H1 (cell line): ENCODE data around the gene FHIT. TPM values are rescaled to one million over a fixed set of nuclear protein-coding genes. Genes with fewer than 3 reads are reported as not detected.

Experiments
- CTCF ChIA-PET: fragments of 300-600 bp; sonication (Branson Sonifier 250); formaldehyde crosslinking; loops from one replicate; lab custom pipeline; 2021; ENCODE audit not compliant: partially characterized antibody; lab: Charles Lee
- POLR2A ChIA-PET: fragments of 300-600 bp; sonication (Branson Sonifier 250); formaldehyde crosslinking; loops from one replicate; lab custom pipeline; 2021; ENCODE audit warnings: inconsistent platforms; ENCODE audit not compliant: partially characterized antibody; lab: Charles Lee
- DNase-seq, 2 experiments: peaks; one replicate each; pipeline versions ENCODE4 v3.0.0 to v3.0.0-alpha.2; 2010 to 2022; ENCODE audit warnings: low spot score in 2 of 2, low read depth in 1 of 2, mixed read lengths in 1 of 2
- FAIRE-seq: peaks from 2 replicates; lab custom pipeline; 2011; peaks lifted over from hg19 to GRCh38; lab: Jason Lieb, UNC
- H2AFZ ChIP-seq: 2 replicates; pipeline ENCODE4 v1.8.1; 2012; ENCODE audit warnings: low read length, inconsistent platforms
- H2AK5ac ChIP-seq: 2 replicates; pipeline ENCODE4 v1.6.1; 2013; ENCODE audit warnings: low read depth, low read length
- H2BK120ac ChIP-seq: replicated peaks from 2 replicates; pipeline ENCODE3; 2013; ENCODE audit warnings: low read depth, low read length, inconsistent platforms
- H2BK12ac ChIP-seq: 2 replicates; pipeline ENCODE4 v1.6.1; 2013; ENCODE audit warnings: low read depth, low read length
- H2BK15ac ChIP-seq: 2 replicates; pipeline ENCODE4 v1.6.1; 2013; ENCODE audit warnings: low read length
- H2BK20ac ChIP-seq: 2 replicates; pipeline ENCODE4 v1.6.1; 2013; ENCODE audit warnings: low read length
- H2BK5ac ChIP-seq: 2 replicates; pipeline ENCODE4 v1.6.1; 2013; ENCODE audit warnings: low read depth, low read length
- H3K14ac ChIP-seq: 2 replicates; pipeline ENCODE4 v1.6.1; 2013; ENCODE audit warnings: inconsistent platforms; ENCODE audit not compliant: insufficient read length
- H3K18ac ChIP-seq: 2 replicates; pipeline ENCODE4 v1.6.1; 2013; ENCODE audit warnings: low read length; ENCODE audit errors: extremely low read depth
- H3K23ac ChIP-seq: 2 replicates; pipeline ENCODE4 v1.6.1; 2013; ENCODE audit warnings: inconsistent platforms; ENCODE audit not compliant: insufficient read length
- H3K23me2 ChIP-seq: 2 replicates; pipeline ENCODE4 v1.6.1; 2013; ENCODE audit warnings: low read depth, low read length
- H3K27ac ChIP-seq: 2 replicates; pipeline ENCODE4 v1.6.1; 2011; ENCODE audit warnings: low read depth, low read length, inconsistent platforms
- H3K27me3 ChIP-seq, 4 experiments: replicated peaks in 1 of 4; 1 replicate in 1 of 4; 2 replicates in 3 of 4; pipeline versions ENCODE4 v1.6.1 to v1.8.1; 2011 to 2013; ENCODE audit warnings: low read length in 3 of 4, mild to moderate bottlenecking in 3 of 4, inconsistent platforms in 2 of 4, mixed read lengths in 2 of 4, moderate library complexity in 1 of 4; ENCODE audit not compliant: control insufficient read depth in 3 of 4, insufficient read depth in 3 of 4; ENCODE audit errors: extremely low read depth in 1 of 4
- H3K36me3 ChIP-seq, 4 experiments: 2 replicates each; pipeline versions ENCODE4 v1.6.1 to v1.8.1; 2011 to 2013; ENCODE audit warnings: mild to moderate bottlenecking in 4 of 4, low read length in 3 of 4, moderate library complexity in 2 of 4, control low read depth in 1 of 4, inconsistent platforms in 1 of 4; ENCODE audit not compliant: insufficient read depth in 4 of 4, control insufficient read depth in 2 of 4
- H3K4ac ChIP-seq: replicated peaks from 2 replicates; pipeline ENCODE3; 2013; ENCODE audit warnings: low read length, low read depth, mixed read lengths, inconsistent platforms; ENCODE audit not compliant: insufficient read length
- H3K4me1 ChIP-seq, 4 experiments: replicated peaks in 1 of 4; 1 replicate in 1 of 4; 2 replicates in 3 of 4; pipeline versions ENCODE4 v1.6.1 to v1.8.1; 2011 to 2013; ENCODE audit warnings: low read length in 3 of 4, inconsistent platforms in 2 of 4, mixed read lengths in 1 of 4; ENCODE audit not compliant: insufficient read depth in 4 of 4, control insufficient read depth in 3 of 4
- H3K4me2 ChIP-seq, 2 experiments: 2 replicates each; pipeline versions ENCODE4 v1.6.1 to v1.8.1; 2011 to 2013; ENCODE audit warnings: low read depth in 2 of 2, low read length in 2 of 2, control low read depth in 1 of 2, inconsistent platforms in 1 of 2, mild to moderate bottlenecking in 1 of 2; ENCODE audit not compliant: insufficient read depth in 1 of 2
- H3K4me3 ChIP-seq, 4 experiments: fragments of 200-600, 300-600 bp in 1 of 4; sonication (generic), shearing (Covaris generic), sonication (Bioruptor Twin) in 1 of 4; 2 replicates each; pipeline versions ENCODE4 v1.5.1 to v1.8.1; 2011 to 2016; ENCODE audit warnings: low read length in 4 of 4, low read depth in 3 of 4, control low read depth in 2 of 4, inconsistent platforms in 2 of 4, mild to moderate bottlenecking in 2 of 4, mixed read lengths in 1 of 4, moderate library complexity in 1 of 4; ENCODE audit not compliant: insufficient read depth in 2 of 4; ENCODE audit errors: extremely low read depth in 1 of 4
- H3K56ac ChIP-seq: replicated peaks from 2 replicates; pipeline ENCODE3; 2013; ENCODE audit warnings: low read depth, mild to moderate bottlenecking, mixed read lengths, low read length, inconsistent platforms; ENCODE audit not compliant: insufficient read length
- H3K79me1 ChIP-seq: 2 replicates; pipeline ENCODE4 v1.6.1; 2013; ENCODE audit warnings: low read depth, low read length, control low read depth
- H3K79me2 ChIP-seq, 2 experiments: 2 replicates each; pipeline versions ENCODE4 v1.6.1 to v1.8.1; 2012 to 2013; ENCODE audit warnings: low read length in 2 of 2, mild to moderate bottlenecking in 2 of 2, inconsistent platforms in 1 of 2; ENCODE audit not compliant: insufficient read depth in 2 of 2, control insufficient read depth in 1 of 2
- H3K9ac ChIP-seq, 4 experiments: replicated peaks in 1 of 4; 1 replicate in 1 of 4; 2 replicates in 3 of 4; pipeline versions ENCODE4 v1.6.1 to v1.8.1; 2011 to 2013; ENCODE audit warnings: low read depth in 3 of 4, low read length in 3 of 4, control low read depth in 2 of 4, mild to moderate bottlenecking in 2 of 4, moderate library complexity in 2 of 4, inconsistent platforms in 1 of 4; ENCODE audit errors: extremely low read depth in 1 of 4
- H3K9me3 ChIP-seq, 2 experiments: 2 replicates each; pipeline versions ENCODE4 v1.6.1 to v1.8.1; 2012 to 2013; ENCODE audit warnings: mild to moderate bottlenecking in 2 of 2, moderate library complexity in 2 of 2, control low read depth in 1 of 2, inconsistent platforms in 1 of 2, low read depth in 1 of 2, low read length in 1 of 2, mixed read lengths in 1 of 2; ENCODE audit not compliant: insufficient read depth in 2 of 2
- H4K20me1 ChIP-seq, 2 experiments: replicated peaks in 1 of 2; 2 replicates each; pipeline versions ENCODE3 to v1.8.1; 2011 to 2013; ENCODE audit warnings: inconsistent platforms in 2 of 2, low read length in 2 of 2, mild to moderate bottlenecking in 1 of 2; ENCODE audit not compliant: insufficient read depth in 2 of 2, control insufficient read depth in 1 of 2
- H4K5ac ChIP-seq: 2 replicates; pipeline ENCODE4 v1.6.1; 2013; ENCODE audit warnings: low read length, low read depth, mixed read lengths, inconsistent platforms; ENCODE audit not compliant: insufficient read length
- H4K8ac ChIP-seq: 2 replicates; pipeline ENCODE4 v1.8.0; 2013; ENCODE audit warnings: mild to moderate bottlenecking, moderate library complexity, low read length, inconsistent platforms; ENCODE audit not compliant: insufficient read depth; ENCODE audit errors: extremely low read depth
- H4K91ac ChIP-seq: replicated peaks from 2 replicates; pipeline ENCODE3; 2013; ENCODE audit warnings: low read length, mixed read lengths, inconsistent platforms; ENCODE audit not compliant: insufficient read length
- CHD1 ChIP-seq: IDR thresholded peaks from 2 replicates; pipeline ENCODE4 v1.6.1; 2012; ENCODE audit warnings: low read depth, low read length, improper control_type of control experiment
- CHD2 ChIP-seq: IDR thresholded peaks from 2 replicates; pipeline ENCODE4 v1.6.1; 2012; ENCODE audit warnings: low read length, improper control_type of control experiment
- WGBS, 2 experiments: shearing (Covaris generic) in 1 of 2; methylation state at CpG; one replicate each; pipeline versions ENCODE4 v1.1.6 to v1.1.7; 2013 to 2015; ENCODE audit warnings: low lambda C conversion rate in 2 of 2, mixed read lengths in 2 of 2, inconsistent platforms in 1 of 2, low coverage in 1 of 2, missing lambda C conversion rate in 1 of 2; ENCODE audit not compliant: insufficient replicate concordance in 2 of 2, insufficient coverage in 1 of 2, insufficient read length in 1 of 2; ENCODE audit errors: extremely low coverage in 1 of 2, missing lambda C conversion rate in 1 of 2; 5-methylcytosine and 5-hydroxymethylcytosine counted together
- polyA plus RNA-seq, 7 experiments: library from polyadenylated mRNA; depleted of rRNA in 3 of 7; stranded (reverse) in 5 of 7; unstranded in 2 of 7; fragments of >200 nt in 5 of 7; fragments of 200-250 nt in 2 of 7; gene quantifications; 1 replicate in 5 of 7; 2 replicates in 1 of 7; 4 replicates in 1 of 7; pipeline versions ENCODE4 v1.2.1 to v1.2.3, GENCODE V29; 2011 to 2013; ENCODE audit warnings: missing spikeins in 2 of 7, mixed read lengths in 2 of 7
- total RNA-seq: library from RNA; stranded (reverse); fragmentation: NEBNext Ultra II Directional; extraction: Animal tissue kit (Norgen Biotek cat#: 25700); gene quantifications from 2 replicates; pipeline ENCODE4 v1.2.1, GENCODE V29; 2021

Gene FHIT
- total and polyA plus RNA-seq, 2 of the 8 experiments (the other 6 are each of a cell fraction or from before 2014, with no cell fraction given), result 1.2 to 3.2 TPM

GRCh38 chr3:61110576-61110975, 140.7 kb downstream of the FHIT start:
- Histone ChIP-seq H3K79me1 (no peaks in the 10 kb centered on the region), H2AK5ac (no peak overlapping the region), H2BK15ac (no peak overlapping the region), H2BK12ac (no peak overlapping the region), H4K91ac (no peak overlapping the region), H4K8ac (no peak overlapping the region), H3K79me2 (no peaks in the 10 kb centered on the region), H3K23ac (no peak overlapping the region), H2AFZ (no peak overlapping the region), H2BK20ac (no peak overlapping the region), H3K27me3 (no peaks in the 10 kb centered on the region), H2BK120ac (no peak overlapping the region), H2BK5ac (no peak overlapping the region), H3K56ac (no peak overlapping the region), H4K5ac (no peak overlapping the region), H3K36me3 (no peaks in the 10 kb centered on the region), H3K9ac (no peak overlapping the region), H3K18ac (no peak overlapping the region), H3K23me2 (no peaks in the 10 kb centered on the region), H3K4me1 (no peaks in the 10 kb centered on the region), H3K4ac (no peak overlapping the region), H3K27ac (no peak overlapping the region), H3K4me3 (no peak overlapping the region), H3K4me2 (no peak overlapping the region), H3K9me3 (no peaks in the 10 kb centered on the region), H3K14ac (no peak overlapping the region), H4K20me1 (no peaks in the 10 kb centered on the region)
- DNase-seq (no peak), FAIRE-seq (no peak)
- POLR2A ChIA-PET, result no interaction called here
- WGBS, 2 experiments, result 83% methylated on average over 2 of the region's 2 CpGs; no CpG with 5 or more reads in 1 of the 2 experiments
- CTCF ChIA-PET, result interaction anchor here (0.6 kb wide), 1 partner anchor 1593 kb away, joined by 5 read pairs; no protein-coding TSS in a partner anchor
- TF ChIP-seq CHD2, result no peak
- TF ChIP-seq CHD1, result no peak
